Neural cell (in vitro differentiated cells): Measurements from ENCODE around the gene TTC1. TPM values are rescaled to one million over a fixed set of nuclear protein-coding genes. Genes with fewer than 3 reads are reported as not detected.

ENCODE experiments used
- H2AFZ ChIP-seq: fragments of 200-600, 300-800 bp; sonication (generic), shearing (Covaris generic); 2 replicates; pipeline ENCODE4 v1.6.0; 2014; ENCODE audit warnings: low read depth, mild to moderate bottlenecking, antibody characterized with exemption, low read length, moderate library complexity
- H3F3A ChIP-seq: fragments of 200-600 bp; shearing (Covaris generic); 2 replicates; pipeline ENCODE4 v1.6.1; 2016; ENCODE audit warnings: mild to moderate bottlenecking, moderate library complexity, mixed read lengths, antibody characterized with exemption, low read length; ENCODE audit not compliant: insufficient read depth, poor library complexity, severe bottlenecking
- H3K27ac ChIP-seq: fragments of 200-600, 300-800 bp; sonication (generic), shearing (Covaris generic); 2 replicates; pipeline ENCODE4 v1.5.1; 2014; ENCODE audit warnings: mild to moderate bottlenecking, low read length, moderate library complexity
- H3K27me3 ChIP-seq: fragments of 300-800, 200-600 bp; sonication (generic), shearing (Covaris generic); 2 replicates; pipeline ENCODE4 v1.6.0; 2014; ENCODE audit warnings: mild to moderate bottlenecking, low read depth, low read length, moderate library complexity; ENCODE audit not compliant: insufficient read depth
- H3K36me3 ChIP-seq: fragments of 300-800, 200-600 bp; sonication (generic), shearing (Covaris generic); 2 replicates; pipeline ENCODE4 v1.5.1; 2014; ENCODE audit warnings: mild to moderate bottlenecking, antibody characterized with exemption, low read length, moderate library complexity; ENCODE audit not compliant: insufficient read depth
- H3K4me2 ChIP-seq: fragments of 300-800, 200-600 bp; sonication (generic), shearing (Covaris generic); 2 replicates; pipeline ENCODE4 v1.6.0; 2014; ENCODE audit warnings: mild to moderate bottlenecking, low read length
- H3K4me3 ChIP-seq: fragments of 300-800, 200-600 bp; sonication (generic), shearing (Covaris generic); 2 replicates; pipeline ENCODE4 v1.5.1; 2014; ENCODE audit warnings: mild to moderate bottlenecking, low read length, moderate library complexity
- H3K79me2 ChIP-seq: fragments of 200-600 bp; shearing (Covaris generic); replicated peaks from 2 replicates; pipeline ENCODE4 v1.6.0; 2014; ENCODE audit warnings: mild to moderate bottlenecking, low read length, moderate library complexity; ENCODE audit not compliant: insufficient read depth
- H3K9ac ChIP-seq: fragments of 300-800, 200-600 bp; sonication (generic), shearing (Covaris generic); 2 replicates; pipeline ENCODE4 v1.6.1; 2016; ENCODE audit warnings: mild to moderate bottlenecking, low read length, mixed read lengths
- H3K9me2 ChIP-seq: fragments of 200-600 bp; shearing (Covaris generic); 2 replicates; pipeline ENCODE4 v1.6.1; 2016; ENCODE audit warnings: mild to moderate bottlenecking, low read length, mixed read lengths; ENCODE audit not compliant: insufficient read depth
- H3K9me3 ChIP-seq: fragments of 200-600, 300-800 bp; sonication (generic), shearing (Covaris generic); 2 replicates; pipeline ENCODE4 v1.6.1; 2016; ENCODE audit warnings: mild to moderate bottlenecking, mixed run types, low read length, moderate library complexity, mixed read lengths
- H4K20me1 ChIP-seq: fragments of 200-600 bp; shearing (Covaris generic); 2 replicates; pipeline ENCODE4 v1.6.1; 2016; ENCODE audit warnings: mild to moderate bottlenecking, mixed run types; ENCODE audit not compliant: insufficient read depth
- CTCF ChIP-seq: fragments of 450-650 bp; IDR thresholded peaks from 2 replicates; pipeline ENCODE4 v1.5.1; 2014; ENCODE audit warnings: antibody characterized with exemption, mild to moderate bottlenecking, moderate library complexity; ENCODE audit not compliant: poor library complexity, severe bottlenecking
- EP300 ChIP-seq: fragments of 450-650 bp; conservative IDR thresholded peaks from 2 replicates; pipeline ENCODE4 v1.6.1; 2014; ENCODE audit warnings: antibody characterized with exemption, mild to moderate bottlenecking, moderate library complexity; ENCODE audit not compliant: poor library complexity, severe bottlenecking
- EZH2 ChIP-seq: fragments of 200-600, 300-800 bp; shearing (Covaris generic), sonication (generic); IDR thresholded peaks from 2 replicates; pipeline ENCODE4 v1.6.1; 2014; ENCODE audit warnings: antibody characterized with exemption, low read length, borderline replicate concordance, mild to moderate bottlenecking; ENCODE audit not compliant: insufficient read depth, poor library complexity, severe bottlenecking
- MXI1 ChIP-seq: fragments of 450-650 bp; conservative IDR thresholded peaks from 2 replicates; pipeline ENCODE4 v1.6.1; 2014; ENCODE audit warnings: antibody characterized with exemption, mild to moderate bottlenecking; ENCODE audit not compliant: poor library complexity, severe bottlenecking
- POLR2AphosphoS5 ChIP-seq: IDR thresholded peaks from 2 replicates; pipeline ENCODE4 v1.6.1; 2012
- RAD21 ChIP-seq: fragments of 450-650 bp; conservative IDR thresholded peaks from 2 replicates; pipeline ENCODE4 v1.6.1; 2014; ENCODE audit warnings: antibody characterized with exemption, mild to moderate bottlenecking, moderate library complexity
- REST ChIP-seq: IDR thresholded peaks from 2 replicates; pipeline ENCODE4 v1.6.1; 2012; ENCODE audit warnings: borderline replicate concordance
- SMC3 ChIP-seq: fragments of 450-650 bp; conservative IDR thresholded peaks from 2 replicates; pipeline ENCODE4 v1.6.1; 2014; ENCODE audit warnings: antibody characterized with exemption, mild to moderate bottlenecking, moderate library complexity; ENCODE audit not compliant: poor library complexity
- TAF1 ChIP-seq: IDR thresholded peaks from 2 replicates; pipeline ENCODE4 v1.6.1; 2012; ENCODE audit warnings: low read depth
- polyA plus RNA-seq: library from polyadenylated mRNA; depleted of rRNA; stranded (reverse); fragments of >200 nt; gene quantifications from 2 replicates; pipeline ENCODE4 v1.2.3, GENCODE V29; 2014

TTC1 gene
- polyA plus RNA-seq, 1 donor from 2014 or later, result 74.0 TPM

- H2AFZ ChIP-seq, result no peak overlapping the region
- H3K4me2 ChIP-seq, result no peak overlapping the region
- H3K79me2 ChIP-seq, result no peaks in the 10 kb centered on the region
- no peaks in the 10 kb centered on the region for H3F3A ChIP-seq
- H3K9me2 ChIP-seq, result no peaks in the 10 kb centered on the region
- TF ChIP-seq TAF1, result no peak
- H4K20me1 ChIP-seq, result no peaks in the 10 kb centered on the region
- H3K9ac ChIP-seq, result no peak overlapping the region
- H3K27ac ChIP-seq, result no peak overlapping the region
- no peak overlapping the region for H3K4me3 ChIP-seq
- no peaks in the 10 kb centered on the region for H3K36me3 ChIP-seq
- H3K9me3 ChIP-seq, result no peaks in the 10 kb centered on the region
- H3K27me3 ChIP-seq, result peaks cover 11% of the 10 kb centered on the region
These were observed 26.3 kb upstream of the TTC1 start for GRCh38 chr5:159982421-159983173.

- TF ChIP-seq TAF1 (no peak), CTCF (peak; percentile 96), RAD21 (peak; percentile 96), EZH2 (no peak), SMC3 (peak; percentile 99), POLR2AphosphoS5 (no peak), EP300 (peak; percentile 24), REST (no peak), MXI1 (peak; percentile 59)
- no peaks in the 10 kb centered on the region for H3F3A ChIP-seq
- H2AFZ ChIP-seq, result peak overlapping the region; percentile 62
- peaks cover 11% of the 10 kb centered on the region for H3K27me3 ChIP-seq
- no peaks in the 10 kb centered on the region for H3K36me3 ChIP-seq
- H3K4me2 ChIP-seq, result peak overlapping the region; percentile 7
- H3K9me2 ChIP-seq, result no peaks in the 10 kb centered on the region
- no peaks in the 10 kb centered on the region for H3K9me3 ChIP-seq
- no peaks in the 10 kb centered on the region for H3K79me2 ChIP-seq
- no peaks in the 10 kb centered on the region for H4K20me1 ChIP-seq
- H3K9ac ChIP-seq, result peak overlapping the region; percentile 58
- peak overlapping the region; percentile 71 for H3K4me3 ChIP-seq
- no peak overlapping the region for H3K27ac ChIP-seq
These were observed 21.8 kb upstream of the TTC1 start for GRCh38 chr5:159987031-159987674.
